ENCODE results near the gene ZBED4. TPM values are rescaled to one million over a fixed set of nuclear protein-coding genes. Genes with fewer than 3 reads are reported as not detected.
A peak's percentile ranks its signal among the peaks of the same experiment; 100 is the strongest.

Gene ZBED4
- total RNA-seq, 1 donor from 2014 or later: 9.1 TPM

GRCh38 chr22:49936973-49937757, 83.5 kb downstream of the ZBED4 start:
- no peak for DNase-seq

GRCh38 chr22:49937758-49938564, 84.3 kb downstream of the ZBED4 start:
- peak; percentile 27 for DNase-seq

GRCh38 chr22:49938565-49939136, 85.0 kb downstream of the ZBED4 start:
- DNase-seq: no peak

Small RNAs within 50 kb of the gene (small RNA-seq; reads per million reads assigned to genes)
- gene AL117328.1 (ENCODE audit: low replicate concordance) (not detected), gene RF00017 (ENCODE audit: low replicate concordance) (not detected)

Other genes with a start within 250 kb of the ZBED4 start
- 33.7 TPM for gene BRD1, start 26.0 kb upstream of the ZBED4 start, total RNA-seq
- 7.9 TPM for gene ALG12, start 64.6 kb downstream of the ZBED4 start, total RNA-seq
- 17.5 TPM for gene CRELD2, start 64.8 kb downstream of the ZBED4 start, total RNA-seq
- 48.5 TPM for gene PIM3, start 106.9 kb downstream of the ZBED4 start, total RNA-seq
- not detected for gene IL17REL, start 158.9 kb downstream of the ZBED4 start, total RNA-seq
- not detected for gene TTLL8, start 204.5 kb downstream of the ZBED4 start, total RNA-seq
- gene MLC1, start 231.6 kb downstream of the ZBED4 start, total RNA-seq: 3.1 TPM
- 3.0 TPM for gene MOV10L1, start 236.2 kb downstream of the ZBED4 start, total RNA-seq

Measured in skin of body (tissue), 3 donors.